B cell (primary cell): ENCODE measurements around the gene SLC6A5. TPM values are rescaled to one million over a fixed set of nuclear protein-coding genes. Genes with fewer than 3 reads are reported as not detected.

Source experiments
- ATAC-seq: fragments of 200-7000 bp; cut with Tn5 transposase; one replicate; pipeline ENCODE4 v1.10.0; 2021; ENCODE audit warnings: low read depth, mild to moderate bottlenecking, moderate number of reproducible peaks, moderate library complexity
- CTCF ChIA-PET: fragments of 350-600 bp; sonication (Branson Sonifier 250); formaldehyde crosslinking; loops from one replicate; lab custom pipeline; 2021; ENCODE audit warnings: antibody characterized with exemption, inconsistent platforms; lab: Charles Lee
- POLR2A ChIA-PET: fragments of 350-600 bp; sonication (Branson Sonifier 250); formaldehyde crosslinking; loops from one replicate; lab custom pipeline; 2021; ENCODE audit warnings: antibody characterized with exemption; lab: Charles Lee
- DNase-seq: peaks from one replicate; pipeline ENCODE4 v3.0.0; 2013
- H2AFZ ChIP-seq: 2 replicates; pipeline ENCODE4 v1.6.1; 2012; ENCODE audit warnings: mild to moderate bottlenecking, low read depth, low read length; ENCODE audit not compliant: insufficient read depth, poor library complexity, severe bottlenecking
- H3K27ac ChIP-seq, 2 donors: 1 replicate in 1 of 2; 2 replicates in 1 of 2; pipeline ENCODE4 v1.5.1; 2012 to 2013; ENCODE audit warnings: low read length in 2 of 2, mild to moderate bottlenecking in 2 of 2, moderate library complexity in 1 of 2
- H3K27me3 ChIP-seq, 4 experiments: fragments of 200-600 bp in 1 of 4; sonication (generic) in 1 of 4; replicated peaks in 1 of 4; 1 replicate in 2 of 4; 2 replicates in 2 of 4; pipeline versions ENCODE4 v1.6.1 to v1.7.0; 2013 to 2016; ENCODE audit warnings: low read length in 3 of 4, mild to moderate bottlenecking in 2 of 4, mixed read lengths in 1 of 4, moderate library complexity in 1 of 4; ENCODE audit not compliant: insufficient read depth in 4 of 4, control insufficient read depth in 3 of 4; ENCODE audit errors: control extremely low read depth in 1 of 4
- H3K36me3 ChIP-seq, 2 experiments: replicated peaks in 1 of 2; 1 replicate in 1 of 2; 2 replicates in 1 of 2; pipeline versions ENCODE4 v1.6.1 to v1.7.1; 2013; ENCODE audit warnings: low read length in 1 of 2; ENCODE audit not compliant: insufficient read depth in 2 of 2, control insufficient read depth in 1 of 2; ENCODE audit errors: control extremely low read depth in 1 of 2, extremely low read depth in 1 of 2
- H3K4me1 ChIP-seq, 2 donors: fragments of 200-600 bp in 1 of 2; sonication (generic) in 1 of 2; 1 replicate in 1 of 2; 2 replicates in 1 of 2; pipeline versions ENCODE4 v1.5.1 to v1.6.1; 2013 to 2017; ENCODE audit warnings: low read length in 2 of 2; ENCODE audit not compliant: control insufficient read depth in 2 of 2, insufficient read depth in 2 of 2
- H3K4me2 ChIP-seq: replicated peaks from 2 replicates; pipeline ENCODE3; 2012; ENCODE audit warnings: mild to moderate bottlenecking, low read depth, low read length; ENCODE audit not compliant: poor library complexity, severe bottlenecking
- H3K4me3 ChIP-seq, 5 experiments: fragments of 200-600 bp in 1 of 5; sonication (generic) in 1 of 5; 1 replicate in 3 of 5; 2 replicates in 2 of 5; pipeline versions ENCODE4 v1.5.1 to v1.7.0; 2011 to 2016; ENCODE audit warnings: low read length in 4 of 5, mild to moderate bottlenecking in 4 of 5, low read depth in 2 of 5, control low read depth in 1 of 5, moderate library complexity in 1 of 5; ENCODE audit not compliant: insufficient read depth in 1 of 5; ENCODE audit errors: control extremely low read depth in 1 of 5, extremely low read depth in 1 of 5
- H3K79me2 ChIP-seq: fragments of 200-600 bp; sonication (generic); one replicate; pipeline ENCODE4 v1.6.0; 2016; ENCODE audit warnings: low read length; ENCODE audit not compliant: control insufficient read depth, insufficient read depth
- H3K9ac ChIP-seq: fragments of 200-600 bp; sonication (generic); 2 replicates; pipeline ENCODE4 v1.6.1; 2017; ENCODE audit warnings: mild to moderate bottlenecking, low read length, moderate library complexity
- H3K9me3 ChIP-seq, 3 donors: one replicate each; pipeline versions ENCODE4 v1.6.1 to v1.7.1; 2013; ENCODE audit warnings: low read length in 2 of 3; ENCODE audit not compliant: control insufficient read depth in 2 of 3, insufficient read depth in 1 of 3; ENCODE audit errors: control extremely low read depth in 1 of 3
- H4K20me1 ChIP-seq: 2 replicates; pipeline ENCODE4 v1.6.0; 2012; ENCODE audit warnings: mild to moderate bottlenecking, low read length; ENCODE audit not compliant: insufficient read depth, control insufficient read depth, poor library complexity, severe bottlenecking
- H3K27ac Mint-ChIP-seq: one replicate; pipeline ENCODE4 v1.8.0; 2021; ENCODE audit warnings: mixed read lengths
- H3K27me3 Mint-ChIP-seq: one replicate; pipeline ENCODE4 v1.8.0; 2021; ENCODE audit warnings: mixed read lengths
- H3K4me1 Mint-ChIP-seq: one replicate; pipeline ENCODE4 v1.8.0; 2021; ENCODE audit warnings: mixed read lengths
- H3K4me3 Mint-ChIP-seq: one replicate; pipeline ENCODE4 v1.8.0; 2021; ENCODE audit warnings: mixed read lengths
- H3K9me3 Mint-ChIP-seq: one replicate; pipeline ENCODE4 v1.8.0; 2022; ENCODE audit warnings: mixed read lengths; ENCODE audit not compliant: insufficient read depth
- CTCF ChIP-seq: fragments of 200-600 bp; IDR thresholded peaks from one replicate; pipeline ENCODE4 v1.8.0; 2022; ENCODE audit warnings: antibody characterized with exemption, mild to moderate bottlenecking
- EZH2 ChIP-seq: IDR thresholded peaks from 2 replicates; pipeline ENCODE4 v1.6.1; 2012; ENCODE audit warnings: borderline replicate concordance, low read depth, mild to moderate bottlenecking, moderate library complexity, low read length; ENCODE audit not compliant: insufficient read depth, poor library complexity, severe bottlenecking
- WGBS: methylation state at CpG from one replicate; pipeline ENCODE4 v1.1.5; 2013; ENCODE audit warnings: missing lambda C conversion rate; ENCODE audit not compliant: insufficient coverage; 5-methylcytosine and 5-hydroxymethylcytosine counted together
- intact Hi-C: fragments of 100-400 bp; cut with micrococcal nuclease; formaldehyde crosslinking; loops from one replicate; pipeline ENCODE4 v1.10.0; 2022
- polyA plus RNA-seq: library from polyadenylated mRNA; depleted of rRNA; stranded (reverse); fragments of >200 nt; gene quantifications from 2 replicates; pipeline ENCODE4 v1.2.3, GENCODE V29; 2012
- total RNA-seq, 2 donors: library from RNA; stranded (reverse); fragments of 120-200 nt in 1 of 2; gene quantifications; 1 replicate in 1 of 2; 2 replicates in 1 of 2; pipeline versions ENCODE4 v1.2.3 to v1.2.4, GENCODE V29; 2013 to 2022

Gene SLC6A5
- total and polyA plus RNA-seq, 2 donors (not counting 1 experiment from before 2014, with no cell fraction given), result not detected

GRCh38 chr11:20654038-20654437, 54.6 kb downstream of the SLC6A5 start:
- peaks cover 0 to 3% (median 0%) of the 10 kb centered on the region in 4 experiments for H3K27me3 ChIP-seq
- ATAC-seq (no peak), DNase-seq (no peak)
- TF ChIP-seq EZH2 (no peak), CTCF (no peak)
- no peak overlapping the region for H3K27ac ChIP-seq
- no peak overlapping the region for H3K4me3 ChIP-seq
- H3K9ac ChIP-seq, result no peak overlapping the region
- ChIA-PET CTCF (no interaction called here), POLR2A (no interaction called here)
- no peaks in the 10 kb centered on the region for H3K79me2 ChIP-seq
- H3K27me3 Mint-ChIP-seq, result peaks cover 11% of the 10 kb centered on the region
- no CpG with 5 or more reads among the region's 3 CpGs for WGBS
- H3K9me3 ChIP-seq, result no peaks in the 10 kb centered on the region
- H3K4me1 ChIP-seq, result no peaks in the 10 kb centered on the region
- H3K4me3 Mint-ChIP-seq, result no peak overlapping the region
- intact Hi-C loops, result no loop called here
- no peaks in the 10 kb centered on the region for H3K9me3 Mint-ChIP-seq
- no peaks in the 10 kb centered on the region for H4K20me1 ChIP-seq
- no peak overlapping the region for H2AFZ ChIP-seq
- no peaks in the 10 kb centered on the region for H3K4me1 Mint-ChIP-seq
- H3K4me2 ChIP-seq, result no peak overlapping the region
- no peak overlapping the region for H3K27ac Mint-ChIP-seq
- H3K36me3 ChIP-seq, result no peaks in the 10 kb centered on the region

- H3K36me3 ChIP-seq, result no peaks in the 10 kb centered on the region
- H3K27me3 Mint-ChIP-seq, result peaks cover 11% of the 10 kb centered on the region
- no peak for ATAC-seq
- H3K9ac ChIP-seq, result no peak overlapping the region
- CTCF ChIA-PET, result interaction anchor here (0.9 to 1.2 kb wide), 2 partner anchors 9 to 14 kb away, joined by 3 read pairs; no protein-coding TSS in a partner anchor
- POLR2A ChIA-PET, result no interaction called here
- no peak overlapping the region for H3K4me3 Mint-ChIP-seq
- H2AFZ ChIP-seq, result no peak overlapping the region
- no peak overlapping the region for H3K27ac ChIP-seq
- DNase-seq, result no peak
- WGBS, result 81% methylated on average over 3 of the region's 4 CpGs
- H3K9me3 Mint-ChIP-seq, result no peaks in the 10 kb centered on the region
- no peaks in the 10 kb centered on the region for H3K4me1 ChIP-seq
- TF ChIP-seq CTCF (no peak), EZH2 (no peak)
- intact Hi-C loops, result no loop called here
- H4K20me1 ChIP-seq, result no peaks in the 10 kb centered on the region
- peaks cover 0 to 3% (median 0%) of the 10 kb centered on the region in 4 experiments for H3K27me3 ChIP-seq
- H3K4me1 Mint-ChIP-seq, result no peaks in the 10 kb centered on the region
- no peak overlapping the region for H3K4me3 ChIP-seq
- no peaks in the 10 kb centered on the region for H3K79me2 ChIP-seq
- no peak overlapping the region for H3K4me2 ChIP-seq
- no peak overlapping the region for H3K27ac Mint-ChIP-seq
- H3K9me3 ChIP-seq, result peaks cover 0 to under 1% (median 0%) of the 10 kb centered on the region in 3 donors
These were observed 57.5 kb downstream of the SLC6A5 start for GRCh38 chr11:20656901-20657300.
